HEK293 (cell line): ENCODE measurements around the gene MMP15.

Experiments used
- KLF16 ChIP-seq: fragments of 450-650 bp; formaldehyde crosslinking; IDR thresholded peaks from 2 replicates; pipeline ENCODE4 v1.5.1; 2017; ENCODE audit warnings: missing biosample characterization, missing genetic modification characterization
- WT1 ChIP-seq: fragments of 450-650 bp; formaldehyde crosslinking; IDR thresholded peaks from 2 replicates; pipeline ENCODE4 v1.5.1; 2016; ENCODE audit warnings: missing biosample characterization, missing genetic modification characterization
- ZBTB8A ChIP-seq: fragments of 450-650 bp; formaldehyde crosslinking; IDR thresholded peaks from 2 replicates; pipeline ENCODE4 v1.5.1; 2016; ENCODE audit warnings: missing biosample characterization, missing genetic modification characterization
- ZNF146 ChIP-seq: fragments of 450-650 bp; formaldehyde crosslinking; IDR thresholded peaks from 2 replicates; pipeline ENCODE4 v1.5.1; 2016; ENCODE audit warnings: missing biosample characterization, missing genetic modification characterization
- ZNF221 ChIP-seq: fragments of 450-650 bp; formaldehyde crosslinking; IDR thresholded peaks from 2 replicates; pipeline ENCODE4 v1.5.1; 2017; ENCODE audit warnings: missing biosample characterization, missing genetic modification characterization, borderline replicate concordance
- ZNF621 ChIP-seq: fragments of 450-650 bp; formaldehyde crosslinking; IDR thresholded peaks from 2 replicates; pipeline ENCODE4 v1.5.1; 2017; ENCODE audit warnings: missing biosample characterization, missing genetic modification characterization
- TF ChIP-seq, protein P1 (sequence below): fragments of 450-650 bp; formaldehyde crosslinking; IDR thresholded peaks from 2 replicates; pipeline ENCODE4 v1.5.1; 2016; ENCODE audit warnings: missing biosample characterization, missing genetic modification characterization
- TF ChIP-seq, protein P2 (sequence below): fragments of 450-650 bp; formaldehyde crosslinking; optimal IDR thresholded peaks from 2 replicates; pipeline ENCODE3; 2016; ENCODE audit warnings: missing biosample characterization, mild to moderate bottlenecking, missing genetic modification characterization

DNA sequence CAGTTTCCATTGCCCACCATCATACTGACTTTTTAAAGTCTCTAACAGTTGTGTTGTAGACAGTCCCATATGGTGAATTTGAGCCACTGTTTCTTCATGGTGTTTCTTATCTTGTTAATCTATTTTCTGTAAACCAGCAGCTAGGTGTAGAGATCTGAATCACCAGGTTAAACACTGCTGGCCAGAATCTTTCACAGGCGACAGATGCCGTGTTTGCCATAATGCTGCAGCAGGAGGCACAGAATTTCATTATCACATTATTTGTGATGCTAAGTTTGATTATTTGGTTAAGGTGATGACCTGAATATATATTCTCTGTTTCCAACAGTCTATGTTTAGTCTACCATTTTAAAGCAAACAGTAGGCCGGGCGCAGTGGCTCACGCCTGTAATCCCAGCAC lies 43.2 kb upstream of the MMP15 start:
- TF ChIP-seq KLF16 = no peak
- no peak for TF ChIP-seq ZNF621 (tag by site-specific recombination)
- TF ChIP-seq ZBTB8A (tag by site-specific recombination) = no peak
- TF ChIP-seq, protein P1, sequence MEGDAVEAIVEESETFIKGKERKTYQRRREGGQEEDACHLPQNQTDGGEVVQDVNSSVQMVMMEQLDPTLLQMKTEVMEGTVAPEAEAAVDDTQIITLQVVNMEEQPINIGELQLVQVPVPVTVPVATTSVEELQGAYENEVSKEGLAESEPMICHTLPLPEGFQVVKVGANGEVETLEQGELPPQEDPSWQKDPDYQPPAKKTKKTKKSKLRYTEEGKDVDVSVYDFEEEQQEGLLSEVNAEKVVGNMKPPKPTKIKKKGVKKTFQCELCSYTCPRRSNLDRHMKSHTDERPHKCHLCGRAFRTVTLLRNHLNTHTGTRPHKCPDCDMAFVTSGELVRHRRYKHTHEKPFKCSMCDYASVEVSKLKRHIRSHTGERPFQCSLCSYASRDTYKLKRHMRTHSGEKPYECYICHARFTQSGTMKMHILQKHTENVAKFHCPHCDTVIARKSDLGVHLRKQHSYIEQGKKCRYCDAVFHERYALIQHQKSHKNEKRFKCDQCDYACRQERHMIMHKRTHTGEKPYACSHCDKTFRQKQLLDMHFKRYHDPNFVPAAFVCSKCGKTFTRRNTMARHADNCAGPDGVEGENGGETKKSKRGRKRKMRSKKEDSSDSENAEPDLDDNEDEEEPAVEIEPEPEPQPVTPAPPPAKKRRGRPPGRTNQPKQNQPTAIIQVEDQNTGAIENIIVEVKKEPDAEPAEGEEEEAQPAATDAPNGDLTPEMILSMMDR (tag by site-specific recombination) = no peak
- TF ChIP-seq, protein P2, sequence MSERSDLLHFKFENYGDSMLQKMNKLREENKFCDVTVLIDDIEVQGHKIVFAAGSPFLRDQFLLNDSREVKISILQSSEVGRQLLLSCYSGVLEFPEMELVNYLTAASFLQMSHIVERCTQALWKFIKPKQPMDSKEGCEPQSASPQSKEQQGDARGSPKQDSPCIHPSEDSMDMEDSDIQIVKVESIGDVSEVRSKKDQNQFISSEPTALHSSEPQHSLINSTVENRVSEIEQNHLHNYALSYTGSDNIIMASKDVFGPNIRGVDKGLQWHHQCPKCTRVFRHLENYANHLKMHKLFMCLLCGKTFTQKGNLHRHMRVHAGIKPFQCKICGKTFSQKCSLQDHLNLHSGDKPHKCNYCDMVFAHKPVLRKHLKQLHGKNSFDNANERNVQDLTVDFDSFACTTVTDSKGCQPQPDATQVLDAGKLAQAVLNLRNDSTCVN (tag by site-specific recombination) = no peak
- no peak for TF ChIP-seq WT1 (tag by site-specific recombination)
- TF ChIP-seq ZNF221 = no peak
- no peak for TF ChIP-seq ZNF146 (tag by site-specific recombination)
